Panc1 (cell line): ENCODE results near the gene CRMP1. TPM values are rescaled to one million over a fixed set of nuclear protein-coding genes. Genes with fewer than 3 reads are reported as not detected.

Source experiments
- ATAC-seq: fragments of 200-7000 bp; cut with Tn5 transposase; 2 replicates; pipeline ENCODE4 v1.9.1; 2020; ENCODE audit warnings: mild to moderate bottlenecking, moderate library complexity
- BruUV-seq: library from RNA; stranded (reverse); fragments of 400-500 nt; replicated peaks from 2 replicates; lab custom pipeline; 2021; lab: Mats Ljungman, UMichigan
- CTCF ChIA-PET: fragments of 300-600 bp; sonication (Branson Sonifier 250); formaldehyde crosslinking; loops from one replicate; lab custom pipeline; 2022; ENCODE audit warnings: antibody characterized with exemption; lab: Charles Lee
- POLR2A ChIA-PET: fragments of 300-600 bp; sonication (Branson Sonifier 250); formaldehyde crosslinking; loops from one replicate; lab custom pipeline; 2022; ENCODE audit warnings: antibody characterized with exemption; lab: Charles Lee
- DNase-seq: peaks from one replicate; pipeline ENCODE4 v3.0.0-alpha.2; 2010; ENCODE audit warnings: low read depth, low spot score
- H3K27ac ChIP-seq: 2 replicates; pipeline ENCODE4 v1.5.1; 2011; ENCODE audit warnings: mild to moderate bottlenecking, low read length, inconsistent platforms
- H3K27me3 ChIP-seq: fragments of 200-500 bp; sonication (Bioruptor generic); 2 replicates; pipeline ENCODE4 v1.6.0; 2014; ENCODE audit warnings: low read length, inconsistent platforms; ENCODE audit not compliant: control insufficient read depth, insufficient read depth
- H3K36me3 ChIP-seq: fragments of 200-500 bp; sonication (Bioruptor generic); 2 replicates; pipeline ENCODE4 v1.5.1; 2014; ENCODE audit warnings: inconsistent platforms, mild to moderate bottlenecking, low read length, moderate library complexity; ENCODE audit not compliant: control insufficient read depth, insufficient read depth
- H3K4me1 ChIP-seq: 2 replicates; pipeline ENCODE4 v1.5.1; 2011; ENCODE audit warnings: inconsistent platforms, mild to moderate bottlenecking, low read length, moderate library complexity; ENCODE audit not compliant: control insufficient read depth, insufficient read depth
- H3K4me3 ChIP-seq, 2 experiments: 2 replicates each; pipeline ENCODE4 v1.5.1; 2011 to 2012; ENCODE audit warnings: low read depth in 2 of 2, low read length in 2 of 2, mild to moderate bottlenecking in 2 of 2, inconsistent platforms in 1 of 2, moderate library complexity in 1 of 2
- H3K9me3 ChIP-seq: fragments of 200-500 bp; sonication (Bioruptor generic); 2 replicates; pipeline ENCODE4 v1.5.1; 2014; ENCODE audit warnings: low read depth, mild to moderate bottlenecking, inconsistent platforms, low read length, moderate library complexity; ENCODE audit not compliant: control insufficient read depth, insufficient read depth
- CTCF ChIP-seq: fragments of 450-650 bp; IDR thresholded peaks from 2 replicates; pipeline ENCODE4 v1.5.1; 2017; ENCODE audit warnings: mild to moderate bottlenecking
- POLR2AphosphoS5 ChIP-seq: IDR thresholded peaks from 2 replicates; pipeline ENCODE4 v1.6.1; 2012; ENCODE audit warnings: mild to moderate bottlenecking, low read depth, low read length, moderate library complexity
- REST ChIP-seq, 2 experiments: IDR thresholded peaks; 2 replicates each; pipeline ENCODE4 v1.6.1; 2011 to 2012; ENCODE audit warnings: low read depth in 2 of 2, control low read depth in 1 of 2, low read length in 1 of 2, mild to moderate bottlenecking in 1 of 2, moderate library complexity in 1 of 2; ENCODE audit not compliant: insufficient read depth in 1 of 2
- SIN3A ChIP-seq: IDR thresholded peaks from 2 replicates; pipeline ENCODE4 v1.6.1; 2012; ENCODE audit warnings: low read depth, mild to moderate bottlenecking, low read length, moderate library complexity, borderline replicate concordance; ENCODE audit not compliant: insufficient read depth
- TCF7L2 ChIP-seq: IDR thresholded peaks from 2 replicates; pipeline ENCODE4 v1.6.1; 2011; ENCODE audit warnings: mild to moderate bottlenecking, low read depth, low read length, inconsistent platforms
- in situ Hi-C: cut with HindIII; loops from 2 replicates; pipeline ENCODE4 v1.10.0; 2016; ENCODE audit warnings: low sequenced_read_pairs, low pct_unique_long_range_greater_than_20kb
- intact Hi-C: fragments of 100-400 bp; cut with micrococcal nuclease; formaldehyde crosslinking; loops from one replicate; pipeline ENCODE4 v1.10.0; 2022; ENCODE audit not compliant: unreplicated experiment
- total RNA-seq: library from RNA; stranded (reverse); gene quantifications from one replicate; pipeline ENCODE4 v1.2.1, GENCODE V29; 2021; ENCODE audit not compliant: unreplicated experiment

The CRMP1 gene
- total RNA-seq, 1 experiment from 2014 or later = 0.28 TPM

- ChIA-PET POLR2A (no interaction called here), CTCF (no interaction called here)
- H3K27ac ChIP-seq = no peak overlapping the region
- no peaks in the 10 kb centered on the region for H3K4me1 ChIP-seq
- intact Hi-C loops = no loop called here
- H3K4me3 ChIP-seq = no peak overlapping the region
- no TSS peak for BruUV-seq
- no peak for DNase-seq
- H3K36me3 ChIP-seq = no peaks in the 10 kb centered on the region
- TF ChIP-seq POLR2AphosphoS5 (no peak), TCF7L2 (no peak), REST (IDR thresholded peaks at IDR 0.05; ENCODE audit: insufficient read depth in 1 of 2, low read depth in 2 of 2, low read length in 1 of 2) (no peak), CTCF (no peak), SIN3A (no peak)
- H3K9me3 ChIP-seq = no peaks in the 10 kb centered on the region
- ATAC-seq = no peak
- H3K27me3 ChIP-seq = no peaks in the 10 kb centered on the region
- in situ Hi-C loops = no loop called here
Observed at GRCh38 chr4:5921981-5922380, 29.1 kb upstream of the CRMP1 start.

- no peaks in the 10 kb centered on the region for H3K27me3 ChIP-seq
- intact Hi-C loops = no loop called here
- no peak overlapping the region for H3K27ac ChIP-seq
- TF ChIP-seq SIN3A (no peak), CTCF (no peak), TCF7L2 (no peak), POLR2AphosphoS5 (no peak), REST (IDR thresholded peaks at IDR 0.05; ENCODE audit: insufficient read depth in 1 of 2, low read depth in 2 of 2, low read length in 1 of 2) (no peak)
- no peak for DNase-seq
- BruUV-seq = no TSS peak
- ATAC-seq = no peak
- H3K9me3 ChIP-seq = no peaks in the 10 kb centered on the region
- POLR2A ChIA-PET = no interaction called here
- in situ Hi-C loops = no loop called here
- H3K36me3 ChIP-seq = no peaks in the 10 kb centered on the region
- CTCF ChIA-PET = no interaction called here
- no peak overlapping the region for H3K4me3 ChIP-seq
- H3K4me1 ChIP-seq = no peaks in the 10 kb centered on the region
Observed at GRCh38 chr4:5921101-5921980, 28.5 kb upstream of the CRMP1 start.
